GM12878 (cell line): ENCODE measurements around the gene VTCN1. TPM values are rescaled to one million over a fixed set of nuclear protein-coding genes. Genes with fewer than 3 reads are reported as not detected.

Experiments used
- ASH2L ChIP-seq: fragments of 300-600, 200-600 bp; sonication (generic); IDR thresholded peaks from 2 replicates; pipeline ENCODE4 v1.6.1; 2017; ENCODE audit warnings: low read depth, mild to moderate bottlenecking, borderline replicate concordance
- ETV6 ChIP-seq, 2 experiments: fragments of 450-650 bp in 1 of 2; IDR thresholded peaks in 1 of 2; conservative IDR thresholded peaks in 1 of 2; 2 replicates each; pipeline ENCODE4 v1.6.1; 2014; ENCODE audit warnings: antibody characterized with exemption in 1 of 2, borderline replicate concordance in 1 of 2, low read depth in 1 of 2, mild to moderate bottlenecking in 1 of 2, moderate library complexity in 1 of 2
- IKZF2 ChIP-seq, 2 experiments: fragments of 450-650 bp; IDR thresholded peaks; 2 replicates each; pipeline ENCODE4 v1.6.1; 2017; ENCODE audit warnings: mild to moderate bottlenecking in 2 of 2, moderate library complexity in 2 of 2
- MEF2B ChIP-seq: fragments of 450-650 bp; IDR thresholded peaks from 2 replicates; pipeline ENCODE4 v1.6.1; 2018; ENCODE audit warnings: mild to moderate bottlenecking, moderate library complexity; ENCODE audit not compliant: partially characterized antibody, poor library complexity, severe bottlenecking
- RFX5 ChIP-seq: IDR thresholded peaks from 2 replicates; pipeline ENCODE4 v1.6.1; 2011; ENCODE audit warnings: low read depth, low read length, improper control_type of control experiment
- SIN3A ChIP-seq: IDR thresholded peaks from 2 replicates; pipeline ENCODE4 v1.6.1; 2012; ENCODE audit warnings: low read depth, low read length, improper control_type of control experiment
- polyA plus RNA-seq, 11 experiments: library from polyadenylated mRNA; depleted of rRNA in 4 of 11; unstranded in 6 of 11; stranded (reverse) in 5 of 11; fragments of >200 nt; fragmentation: Nextera tagmentation in 4 of 11; fragmentation: Illumina TruSeq in 1 of 11; extraction: Ambion mirVana in 4 of 11; extraction: Trizol in 1 of 11; gene quantifications; 1 replicate in 1 of 11; 2 replicates in 10 of 11; pipeline versions ENCODE4 v1.2.1 to v1.2.3, GENCODE V29; 2011 to 2016; ENCODE audit warnings: inconsistent platforms in 2 of 11, missing spikeins in 2 of 11, low read depth in 1 of 11
- total RNA-seq, 4 experiments: library from RNA; depleted of rRNA in 3 of 4; stranded (reverse); fragments of >200 nt in 3 of 4; fragmentation: Illumina TruSeq in 1 of 4; extraction: Trizol in 1 of 4; gene quantifications; 2 replicates each; pipeline versions ENCODE4 v1.2.1 to v1.2.3, GENCODE V29; 2013 to 2021
- TF ChIP-seq, protein P1 (sequence below): fragments of 450-650 bp; IDR thresholded peaks from 2 replicates; pipeline ENCODE4 v1.6.1; 2014; ENCODE audit warnings: mild to moderate bottlenecking
- TF ChIP-seq, protein P2 (sequence below): IDR thresholded peaks from 2 replicates; pipeline ENCODE4 v1.6.1; 2012; ENCODE audit warnings: mild to moderate bottlenecking, low read depth, low read length

Gene VTCN1
- total and polyA plus RNA-seq, 10 of the 15 experiments (the other 5 are each of a cell fraction or from before 2014, with no cell fraction given): not detected

DNA sequence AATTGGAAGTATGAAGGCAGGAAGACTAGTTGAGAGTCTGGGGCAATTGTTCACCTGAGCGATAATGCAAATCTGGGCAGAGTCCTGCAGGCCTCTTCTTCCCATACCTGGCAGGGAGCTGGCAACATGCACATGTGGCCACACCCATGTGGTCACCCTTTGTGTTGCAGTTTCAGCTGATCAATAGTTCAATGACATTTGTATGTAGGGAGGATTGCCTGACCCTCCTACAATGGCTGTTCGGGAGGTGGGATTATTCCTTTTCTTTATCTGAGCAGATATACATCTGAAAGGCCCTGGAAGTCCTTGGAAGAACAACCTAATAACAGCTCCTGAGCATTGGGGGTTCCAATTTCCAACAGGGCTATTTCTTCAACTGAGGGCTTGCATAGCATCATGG, 74.0 kb downstream of the VTCN1 start (continued):
- TF ChIP-seq RFX5 (no peak), IKZF2 (IDR thresholded peaks at IDR 0.05) (no peak), SIN3A (no peak), ETV6 (conservative IDR thresholded peaks at IDR 0.05 in 1 of 2, IDR thresholded peaks at IDR 0.05 in 1 of 2; ENCODE audit: borderline replicate concordance in 1 of 2, low read depth in 1 of 2) (no peak), ASH2L (no peak), MEF2B (no peak)
- TF ChIP-seq, protein P1, sequence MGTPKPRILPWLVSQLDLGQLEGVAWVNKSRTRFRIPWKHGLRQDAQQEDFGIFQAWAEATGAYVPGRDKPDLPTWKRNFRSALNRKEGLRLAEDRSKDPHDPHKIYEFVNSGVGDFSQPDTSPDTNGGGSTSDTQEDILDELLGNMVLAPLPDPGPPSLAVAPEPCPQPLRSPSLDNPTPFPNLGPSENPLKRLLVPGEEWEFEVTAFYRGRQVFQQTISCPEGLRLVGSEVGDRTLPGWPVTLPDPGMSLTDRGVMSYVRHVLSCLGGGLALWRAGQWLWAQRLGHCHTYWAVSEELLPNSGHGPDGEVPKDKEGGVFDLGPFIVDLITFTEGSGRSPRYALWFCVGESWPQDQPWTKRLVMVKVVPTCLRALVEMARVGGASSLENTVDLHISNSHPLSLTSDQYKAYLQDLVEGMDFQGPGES: no peak
- TF ChIP-seq, protein P2, sequence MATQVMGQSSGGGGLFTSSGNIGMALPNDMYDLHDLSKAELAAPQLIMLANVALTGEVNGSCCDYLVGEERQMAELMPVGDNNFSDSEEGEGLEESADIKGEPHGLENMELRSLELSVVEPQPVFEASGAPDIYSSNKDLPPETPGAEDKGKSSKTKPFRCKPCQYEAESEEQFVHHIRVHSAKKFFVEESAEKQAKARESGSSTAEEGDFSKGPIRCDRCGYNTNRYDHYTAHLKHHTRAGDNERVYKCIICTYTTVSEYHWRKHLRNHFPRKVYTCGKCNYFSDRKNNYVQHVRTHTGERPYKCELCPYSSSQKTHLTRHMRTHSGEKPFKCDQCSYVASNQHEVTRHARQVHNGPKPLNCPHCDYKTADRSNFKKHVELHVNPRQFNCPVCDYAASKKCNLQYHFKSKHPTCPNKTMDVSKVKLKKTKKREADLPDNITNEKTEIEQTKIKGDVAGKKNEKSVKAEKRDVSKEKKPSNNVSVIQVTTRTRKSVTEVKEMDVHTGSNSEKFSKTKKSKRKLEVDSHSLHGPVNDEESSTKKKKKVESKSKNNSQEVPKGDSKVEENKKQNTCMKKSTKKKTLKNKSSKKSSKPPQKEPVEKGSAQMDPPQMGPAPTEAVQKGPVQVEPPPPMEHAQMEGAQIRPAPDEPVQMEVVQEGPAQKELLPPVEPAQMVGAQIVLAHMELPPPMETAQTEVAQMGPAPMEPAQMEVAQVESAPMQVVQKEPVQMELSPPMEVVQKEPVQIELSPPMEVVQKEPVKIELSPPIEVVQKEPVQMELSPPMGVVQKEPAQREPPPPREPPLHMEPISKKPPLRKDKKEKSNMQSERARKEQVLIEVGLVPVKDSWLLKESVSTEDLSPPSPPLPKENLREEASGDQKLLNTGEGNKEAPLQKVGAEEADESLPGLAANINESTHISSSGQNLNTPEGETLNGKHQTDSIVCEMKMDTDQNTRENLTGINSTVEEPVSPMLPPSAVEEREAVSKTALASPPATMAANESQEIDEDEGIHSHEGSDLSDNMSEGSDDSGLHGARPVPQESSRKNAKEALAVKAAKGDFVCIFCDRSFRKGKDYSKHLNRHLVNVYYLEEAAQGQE: no peak
